Uterus (tissue), 4 donors: ENCODE results near the gene NDUFS6. TPM values are rescaled to one million over a fixed set of nuclear protein-coding genes. Genes with fewer than 3 reads are reported as not detected.

ENCODE experiments used
- DNase-seq, 2 donors: peaks; one replicate each; pipeline ENCODE4 v3.0.0-alpha.2; 2019 to 2020
- H3K27ac ChIP-seq, 2 donors: fragments of 200-600 bp; sonication (generic); 1 replicate in 1 of 2; 2 replicates in 1 of 2; pipeline ENCODE4 v1.5.1; 2016 to 2018
- H3K27me3 ChIP-seq, 2 donors: fragments of 200-600 bp; sonication (generic); one replicate each; pipeline ENCODE4 v1.5.1; 2018 to 2019; ENCODE audit warnings: control low read depth in 1 of 2
- H3K36me3 ChIP-seq, 2 donors: fragments of 200-600 bp; sonication (generic); one replicate each; pipeline ENCODE4 v1.5.1; 2019; ENCODE audit warnings: control low read depth in 1 of 2
- H3K4me1 ChIP-seq, 2 donors: fragments of 200-600 bp; sonication (generic); one replicate each; pipeline ENCODE4 v1.5.1; 2018 to 2019; ENCODE audit warnings: control low read depth in 1 of 2
- H3K4me3 ChIP-seq, 2 donors: fragments of 200-600 bp; sonication (generic); 1 replicate in 1 of 2; 2 replicates in 1 of 2; pipeline ENCODE4 v1.5.1; 2018 to 2019; ENCODE audit warnings: mild to moderate bottlenecking in 1 of 2
- H3K9me3 ChIP-seq, 2 donors: fragments of 200-600 bp; sonication (generic); one replicate each; pipeline ENCODE4 v1.5.1; 2019; ENCODE audit warnings: control low read depth in 1 of 2
- POLR2A ChIP-seq, 2 donors: fragments of 450-650 bp; IDR thresholded peaks; one replicate each; pipeline ENCODE4 v1.6.1; 2016; ENCODE audit warnings: antibody characterized with exemption in 2 of 2, mild to moderate bottlenecking in 1 of 2, moderate library complexity in 1 of 2
- intact Hi-C: fragments of 100-400 bp; cut with DNase I; formaldehyde crosslinking; loops from one replicate; pipeline ENCODE4 v1.15.1; 2023; ENCODE audit warnings: low total_unique reads
- total RNA-seq, 4 donors: library from RNA; depleted of rRNA in 3 of 4; stranded (reverse); fragments of >200 nt in 3 of 4; gene quantifications; one replicate each; pipeline versions ENCODE4 v1.1.0 to v1.2.4, GENCODE V29; 2014 to 2023
- TF ChIP-seq, protein P1 (sequence below), 4 experiments: fragments of 200-600 bp in 2 of 4; fragments of 450-650 bp in 2 of 4; sonication (generic) in 2 of 4; IDR thresholded peaks; one replicate each; pipeline ENCODE4 v1.5.1; 2016 to 2019; ENCODE audit warnings: antibody characterized with exemption in 4 of 4, mild to moderate bottlenecking in 2 of 4, moderate library complexity in 1 of 4
- donor health status: DM: yes; HTN: yes; CAD: no.

Gene NDUFS6
- total RNA-seq, 4 donors from 2014 or later, result 8.5 to 17.9 (median 14.6) TPM

DNA sequence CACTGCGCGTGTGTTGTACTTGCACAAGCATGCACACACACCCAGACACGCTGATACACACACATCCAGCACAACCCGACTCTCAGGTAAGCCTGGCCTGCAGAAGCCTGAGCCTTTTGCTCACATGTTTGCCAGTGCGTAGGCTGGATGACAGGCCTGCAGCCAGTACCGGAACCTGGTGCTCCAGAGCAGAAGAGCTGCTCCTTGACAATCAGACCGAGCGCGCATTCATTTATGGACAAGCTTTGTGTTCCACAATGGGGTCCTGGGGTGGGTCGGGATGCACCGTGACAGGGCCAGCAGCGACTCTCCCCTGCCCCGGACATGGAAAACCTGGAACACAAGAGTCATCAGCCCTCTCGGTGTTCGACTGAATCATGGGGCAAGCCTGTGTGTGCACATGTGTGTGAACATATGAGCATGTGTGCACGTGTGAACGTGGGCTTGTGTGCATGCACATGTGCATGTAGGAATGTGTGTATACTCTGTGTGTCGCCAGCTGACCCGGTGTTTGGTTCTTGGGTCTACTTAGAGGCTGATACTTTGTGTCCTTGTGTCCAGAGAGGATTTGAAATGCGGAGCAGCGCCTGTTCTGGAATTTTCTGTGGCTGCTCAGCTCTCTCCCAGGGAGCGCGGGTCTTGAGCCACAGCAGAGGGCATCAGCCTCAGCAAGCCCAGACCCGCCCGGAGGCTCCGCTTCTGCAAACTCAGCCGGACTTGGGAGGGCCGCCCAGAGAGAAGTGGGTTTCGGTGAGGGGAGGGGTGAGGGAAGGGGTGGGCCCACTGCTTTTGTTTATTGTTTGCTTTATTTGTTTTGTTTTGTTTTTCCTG lies 49.3 kb downstream of the NDUFS6 start:
- Histone ChIP-seq H3K9me3 (no peaks in the 10 kb centered on the region), H3K4me1 (peaks cover 0 to 4% of the 10 kb centered on the region in 2 donors), H3K36me3 (no peaks in the 10 kb centered on the region), H3K4me3 (no peak overlapping the region), H3K27me3 (peaks cover 0 to 19% of the 10 kb centered on the region in 2 donors), H3K27ac (no peak overlapping the region)
- TF ChIP-seq, protein P1, sequence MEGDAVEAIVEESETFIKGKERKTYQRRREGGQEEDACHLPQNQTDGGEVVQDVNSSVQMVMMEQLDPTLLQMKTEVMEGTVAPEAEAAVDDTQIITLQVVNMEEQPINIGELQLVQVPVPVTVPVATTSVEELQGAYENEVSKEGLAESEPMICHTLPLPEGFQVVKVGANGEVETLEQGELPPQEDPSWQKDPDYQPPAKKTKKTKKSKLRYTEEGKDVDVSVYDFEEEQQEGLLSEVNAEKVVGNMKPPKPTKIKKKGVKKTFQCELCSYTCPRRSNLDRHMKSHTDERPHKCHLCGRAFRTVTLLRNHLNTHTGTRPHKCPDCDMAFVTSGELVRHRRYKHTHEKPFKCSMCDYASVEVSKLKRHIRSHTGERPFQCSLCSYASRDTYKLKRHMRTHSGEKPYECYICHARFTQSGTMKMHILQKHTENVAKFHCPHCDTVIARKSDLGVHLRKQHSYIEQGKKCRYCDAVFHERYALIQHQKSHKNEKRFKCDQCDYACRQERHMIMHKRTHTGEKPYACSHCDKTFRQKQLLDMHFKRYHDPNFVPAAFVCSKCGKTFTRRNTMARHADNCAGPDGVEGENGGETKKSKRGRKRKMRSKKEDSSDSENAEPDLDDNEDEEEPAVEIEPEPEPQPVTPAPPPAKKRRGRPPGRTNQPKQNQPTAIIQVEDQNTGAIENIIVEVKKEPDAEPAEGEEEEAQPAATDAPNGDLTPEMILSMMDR (IDR thresholded peaks at IDR 0.05), result no peak
- no peak for TF ChIP-seq POLR2A (IDR thresholded peaks at IDR 0.05)
- intact Hi-C loops, result no loop called here
- DNase-seq, result no peak

DNA sequence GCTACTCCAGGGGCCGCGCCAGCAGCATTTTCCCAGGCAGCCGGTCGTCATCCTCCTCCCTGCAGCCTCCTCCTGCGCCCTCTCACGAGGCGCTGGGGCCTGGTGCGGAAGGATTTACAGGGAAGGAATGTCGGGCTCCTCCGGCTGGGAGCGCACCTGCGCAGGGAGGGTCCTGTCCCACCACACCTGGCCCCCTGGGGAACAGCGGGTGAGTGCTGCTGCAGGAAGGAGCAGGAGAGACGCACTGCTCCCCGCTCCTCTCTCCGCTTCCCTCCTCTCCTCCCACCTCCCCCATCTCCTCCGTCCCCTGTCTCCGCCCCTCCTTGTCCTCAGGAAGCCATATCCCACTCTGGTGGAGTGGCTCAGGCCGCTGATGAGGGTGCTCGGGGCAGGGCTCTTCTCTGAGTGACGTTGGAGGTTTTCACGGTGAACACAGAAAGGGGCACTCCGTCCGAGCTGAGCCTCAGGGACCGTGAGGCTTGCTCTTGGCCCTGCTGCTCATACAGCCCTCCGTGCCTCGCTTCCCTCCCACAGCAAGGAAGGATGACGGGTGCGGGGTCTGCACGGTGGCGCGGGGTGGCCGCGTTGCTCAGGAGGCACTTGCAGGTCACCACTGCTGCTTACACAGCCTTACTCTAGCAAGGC lies 50.2 kb downstream of the NDUFS6 start:
- no peak overlapping the region for H3K4me3 ChIP-seq
- H3K4me1 ChIP-seq, result peaks cover 0 to 4% of the 10 kb centered on the region in 2 donors
- H3K27me3 ChIP-seq, result peaks cover 0 to 21% of the 10 kb centered on the region in 2 donors
- no peaks in the 10 kb centered on the region for H3K36me3 ChIP-seq
- H3K9me3 ChIP-seq, result no peaks in the 10 kb centered on the region
- TF ChIP-seq POLR2A (IDR thresholded peaks at IDR 0.05), result no peak
- TF ChIP-seq, protein P1 (IDR thresholded peaks at IDR 0.05), result no peak
- no peak for DNase-seq
- intact Hi-C loops, result no loop called here
- no peak overlapping the region for H3K27ac ChIP-seq

DNA sequence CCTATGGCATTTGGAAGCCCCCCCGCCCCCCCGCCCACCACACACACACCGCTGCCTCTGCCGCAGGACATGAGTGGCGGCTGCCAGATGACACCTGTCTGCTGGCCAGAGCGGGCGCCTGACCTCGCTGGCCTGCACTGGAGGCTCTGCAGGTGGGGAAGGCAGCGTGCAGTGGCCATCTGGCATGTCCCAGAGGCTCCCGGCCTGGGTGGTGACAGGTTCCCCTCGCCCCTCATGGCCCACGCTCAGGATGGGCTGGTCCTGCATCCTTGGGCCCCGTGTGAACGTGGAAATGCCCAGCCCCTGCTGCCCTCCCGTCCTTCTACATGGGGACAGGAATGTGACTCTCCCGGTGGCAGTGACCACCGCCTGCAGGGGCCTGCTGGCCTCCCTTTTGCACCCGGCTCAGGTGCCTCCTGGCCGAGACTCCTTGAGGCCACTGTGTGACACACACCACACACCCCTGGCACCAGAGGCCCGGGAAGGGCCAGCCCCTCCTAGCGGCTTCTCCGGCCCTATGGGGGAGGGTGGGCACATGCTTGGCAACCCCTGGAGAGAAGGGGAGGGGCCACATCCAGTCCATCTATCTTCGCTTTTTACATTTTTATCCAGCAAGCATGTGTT lies 51.2 kb downstream of the NDUFS6 start:
- intact Hi-C loops, result no loop called here
- H3K27me3 ChIP-seq, result peaks cover 0 to 25% of the 10 kb centered on the region in 2 donors

DNA sequence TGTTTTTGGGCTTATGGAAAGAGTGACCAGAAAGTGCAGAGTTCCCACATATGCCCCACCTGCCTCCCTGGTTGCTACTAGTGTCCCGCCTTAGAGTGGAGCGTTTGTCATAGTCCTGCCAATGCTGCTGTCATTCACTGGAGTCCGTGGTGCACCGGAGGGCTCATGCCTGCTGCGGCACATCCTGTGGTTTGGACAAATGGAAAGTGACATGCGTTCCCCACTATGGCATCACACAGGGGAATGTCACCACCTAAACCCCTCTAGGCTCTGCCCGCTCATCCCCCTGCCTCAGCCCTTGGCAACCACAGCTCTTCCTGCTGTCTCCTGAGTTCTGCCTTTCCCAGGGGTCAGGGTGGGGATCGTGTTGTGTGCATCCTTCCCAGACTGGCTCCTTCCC lies 52.3 kb downstream of the NDUFS6 start:
- no peak for DNase-seq
- Histone ChIP-seq H3K36me3 (no peaks in the 10 kb centered on the region), H3K27me3 (peaks cover 0 to 25% of the 10 kb centered on the region in 2 donors), H3K4me1 (peaks cover 0 to 4% of the 10 kb centered on the region in 2 donors), H3K9me3 (no peaks in the 10 kb centered on the region), H3K27ac (no peak overlapping the region), H3K4me3 (no peak overlapping the region)
- TF ChIP-seq, protein P1 (IDR thresholded peaks at IDR 0.05), result no peak
- TF ChIP-seq POLR2A (IDR thresholded peaks at IDR 0.05), result no peak
- intact Hi-C loops, result no loop called here

More for the DNA sequence above, 51.2 kb downstream of the NDUFS6 start:
- Histone ChIP-seq H3K27ac (no peak overlapping the region), H3K4me3 (no peak overlapping the region), H3K36me3 (no peaks in the 10 kb centered on the region), H3K9me3 (no peaks in the 10 kb centered on the region), H3K4me1 (peaks cover 0 to 4% of the 10 kb centered on the region in 2 donors)
- TF ChIP-seq, protein P1 (IDR thresholded peaks at IDR 0.05), result no peak
- no peak for TF ChIP-seq POLR2A (IDR thresholded peaks at IDR 0.05)
- DNase-seq, result no peak
